ENCODE data around the gene OR1A1.
"Not testable (repeated sequence)": the region's sequence is repeated elsewhere in the genome, so short reads cannot be mapped to it uniquely, and the experiment has no call there.

The OR1A1 gene

GRCh38 chr17:3207367-3207766, at the start of gene OR1A1:
Gene OR1A1, plus strand, starts transcription at chr17:3207667. Its CDS starts 7,954 bp downstream, at chr17:3215621.
- no peak for DNase-seq

GRCh38 chr17:3167574-3167973, 39.9 kb upstream of the OR1A1 start:
- DNase-seq, result no peak

- no peak for DNase-seq
Measured at GRCh38 chr17:3189961-3190360, 17.5 kb upstream of the OR1A1 start.

- no peak for DNase-seq
Measured at GRCh38 chr17:3197219-3197618, 10.2 kb upstream of the OR1A1 start, which contains the start of gene OR1A2. Gene OR1A2, plus strand, starts transcription at chr17:3197519. Its CDS starts 0 bp downstream, at chr17:3197519.

- DNase-seq, result no peak
Measured at GRCh38 chr17:3208484-3208883, 1.0 kb downstream of the OR1A1 start.

GRCh38 chr17:3213001-3213400, 5.5 kb downstream of the OR1A1 start:
- DNase-seq, result no peak

GRCh38 chr17:3213587-3213986, 6.1 kb downstream of the OR1A1 start:
- no peak for DNase-seq

GRCh38 chr17:3219978-3220377, 12.5 kb downstream of the OR1A1 start:
- DNase-seq, result not testable (repeated sequence)

- DNase-seq, result no peak
Measured at GRCh38 chr17:3221850-3222249, 14.4 kb downstream of the OR1A1 start.

- no peak for DNase-seq
Measured at GRCh38 chr17:3222505-3222904, 15.0 kb downstream of the OR1A1 start.

- not testable (repeated sequence) for DNase-seq
Measured at GRCh38 chr17:3224721-3225352, 17.4 kb downstream of the OR1A1 start.

- not testable (repeated sequence) for DNase-seq
Measured at GRCh38 chr17:3232300-3232699, 24.8 kb downstream of the OR1A1 start.

- not testable (repeated sequence) for DNase-seq
Measured at GRCh38 chr17:3238685-3239084, 31.2 kb downstream of the OR1A1 start.

- not testable (repeated sequence) for DNase-seq
Measured at GRCh38 chr17:3241044-3241443, 33.6 kb downstream of the OR1A1 start.

GRCh38 chr17:3244841-3245240, 37.4 kb downstream of the OR1A1 start:
- DNase-seq, result not testable (repeated sequence)

- DNase-seq, result not testable (repeated sequence)
Measured at GRCh38 chr17:3249013-3249412, 41.5 kb downstream of the OR1A1 start.

GRCh38 chr17:3256575-3256974, 49.1 kb downstream of the OR1A1 start:
- no peak for DNase-seq

- no peak for DNase-seq
Measured at GRCh38 chr17:3260163-3260562, 52.7 kb downstream of the OR1A1 start.

GRCh38 chr17:3260600-3260999, 53.1 kb downstream of the OR1A1 start:
- DNase-seq, result no peak
